Kidney glomerular epithelial cell (primary cell): Measurements from ENCODE around the gene ADGRB3.

Experiments used
- DNase-seq: peaks from one replicate; lab custom pipeline; 2025; lab: John Stamatoyannopoulos, UW

The ADGRB3 gene

GRCh38 chr6:69338431-69339162 is 703.5 kb downstream of the ADGRB3 start:
- DNase-seq = no peak

GRCh38 chr6:69339163-69339550 is 704.1 kb downstream of the ADGRB3 start:
- no peak for DNase-seq

- DNase-seq = no peak
Measured at GRCh38 chr6:69340196-69340595, 705.1 kb downstream of the ADGRB3 start.

- DNase-seq = peak; percentile 14
Measured at GRCh38 chr6:69343851-69344250, 708.8 kb downstream of the ADGRB3 start.

- DNase-seq = no peak
Measured at GRCh38 chr6:69349771-69350170, 714.7 kb downstream of the ADGRB3 start.

- no peak for DNase-seq
Measured at GRCh38 chr6:69362209-69362608, 727.1 kb downstream of the ADGRB3 start.

GRCh38 chr6:69366831-69367230 is 731.7 kb downstream of the ADGRB3 start:
- DNase-seq = no peak

GRCh38 chr6:69368613-69369012 is 733.5 kb downstream of the ADGRB3 start:
- no peak for DNase-seq

GRCh38 chr6:69370763-69371162 is 735.7 kb downstream of the ADGRB3 start:
- DNase-seq = no peak

- DNase-seq = no peak
Measured at GRCh38 chr6:69378326-69378725, 743.2 kb downstream of the ADGRB3 start.

GRCh38 chr6:69379518-69379917 is 744.4 kb downstream of the ADGRB3 start:
- DNase-seq = no peak

- DNase-seq = no peak
Measured at GRCh38 chr6:69383627-69384026, 748.5 kb downstream of the ADGRB3 start.

- DNase-seq = no peak
Measured at GRCh38 chr6:69386426-69386825, 751.3 kb downstream of the ADGRB3 start.

GRCh38 chr6:69390125-69390524 is 755.0 kb downstream of the ADGRB3 start:
- DNase-seq = no peak

GRCh38 chr6:69391106-69391505 is 756.0 kb downstream of the ADGRB3 start:
- no peak for DNase-seq

- DNase-seq = no peak
Measured at GRCh38 chr6:69392745-69393144, 757.7 kb downstream of the ADGRB3 start.

- DNase-seq = no peak
Measured at GRCh38 chr6:69398311-69398710, 763.2 kb downstream of the ADGRB3 start.

GRCh38 chr6:69398729-69399128 is 763.6 kb downstream of the ADGRB3 start:
- DNase-seq = no peak

- no peak for DNase-seq
Measured at GRCh38 chr6:69408886-69409285, 773.8 kb downstream of the ADGRB3 start.

- no peak for DNase-seq
Measured at GRCh38 chr6:69416776-69417175, 781.7 kb downstream of the ADGRB3 start.

GRCh38 chr6:69421269-69421668 is 786.2 kb downstream of the ADGRB3 start:
- DNase-seq = no peak

GRCh38 chr6:69422020-69422419 is 786.9 kb downstream of the ADGRB3 start:
- no peak for DNase-seq

- DNase-seq = no peak
Measured at GRCh38 chr6:69422475-69422874, 787.4 kb downstream of the ADGRB3 start.

GRCh38 chr6:69423785-69424184 is 788.7 kb downstream of the ADGRB3 start:
- no peak for DNase-seq
